ENCODE data around the gene TRDMT1.
"Not testable (repeated sequence)": the region's sequence is repeated elsewhere in the genome, so short reads cannot be mapped to it uniquely, and the experiment has no call there.

The TRDMT1 gene

GRCh38 chr10:17125206-17125893 lies 76.1 kb downstream of the TRDMT1 start:
- no peak for DNase-seq

GRCh38 chr10:17123961-17124360 lies 77.5 kb downstream of the TRDMT1 start:
- no peak for DNase-seq

- no peak for DNase-seq
These were observed 78.5 kb downstream of the TRDMT1 start for GRCh38 chr10:17122726-17123661.

GRCh38 chr10:17122052-17122451 lies 79.4 kb downstream of the TRDMT1 start:
- no peak for DNase-seq

- DNase-seq: no peak
These were observed 80.8 kb downstream of the TRDMT1 start for GRCh38 chr10:17120694-17121093.

GRCh38 chr10:17119845-17120244 lies 81.6 kb downstream of the TRDMT1 start:
- no peak for DNase-seq

- DNase-seq: no peak
These were observed 85.3 kb downstream of the TRDMT1 start for GRCh38 chr10:17116193-17116592.

- DNase-seq: no peak
These were observed 85.8 kb downstream of the TRDMT1 start for GRCh38 chr10:17115683-17116082.

GRCh38 chr10:17114878-17115444 lies 86.5 kb downstream of the TRDMT1 start:
- DNase-seq: not testable (repeated sequence)

- DNase-seq: no peak
These were observed 87.5 kb downstream of the TRDMT1 start for GRCh38 chr10:17113889-17114540.

- no peak for DNase-seq
These were observed 88.1 kb downstream of the TRDMT1 start for GRCh38 chr10:17113346-17113745.

- DNase-seq: no peak
These were observed 88.9 kb downstream of the TRDMT1 start for GRCh38 chr10:17112566-17112965.

GRCh38 chr10:17109475-17110207 lies 91.8 kb downstream of the TRDMT1 start:
- DNase-seq: peak; percentile 21

GRCh38 chr10:17109046-17109445 lies 92.4 kb downstream of the TRDMT1 start:
- DNase-seq: no peak

- no peak for DNase-seq
These were observed 94.5 kb downstream of the TRDMT1 start for GRCh38 chr10:17106991-17107390.

- DNase-seq: no peak
These were observed 99.6 kb downstream of the TRDMT1 start for GRCh38 chr10:17101910-17102266.

- DNase-seq: no peak
These were observed 100.1 kb downstream of the TRDMT1 start for GRCh38 chr10:17101257-17101909.

- no peak for DNase-seq
These were observed 100.9 kb downstream of the TRDMT1 start for GRCh38 chr10:17100586-17100985.

- DNase-seq: no peak
These were observed 103.5 kb downstream of the TRDMT1 start for GRCh38 chr10:17098012-17098411.

All from activated CD8-positive, alpha-beta memory T cell treated with anti-CD3 and anti-CD28 coated beads, Interleukin-2, amount 50 U/mL, for 4 hours (primary cell).